Left renal cortex interstitium (tissue), 4 donors: Measurements from ENCODE around the gene PLP2. TPM values are rescaled to one million over a fixed set of nuclear protein-coding genes. Genes with fewer than 3 reads are reported as not detected.

ENCODE experiments used
- DNase-seq, 4 donors: peaks; one replicate each; pipeline ENCODE4 v3.0.0-alpha.2; 2013; ENCODE audit warnings: low read depth in 4 of 4, low spot score in 2 of 4, missing footprints in 1 of 4
- polyA plus RNA-seq, 4 donors: library from polyadenylated mRNA; unstranded; fragments of 120-200 nt; gene quantifications; one replicate each; pipeline ENCODE4 v1.2.1, GENCODE V29; 2013; ENCODE audit not compliant: insufficient read length in 4 of 4

The PLP2 gene
- polyA plus RNA-seq, 4 donors: 29.7 to 40.9 (median 32.6) TPM

- DNase-seq: peak in 1 of 4 donors; percentile 83
Observed at GRCh38 chrX:49184294-49185281, 12.9 kb downstream of the PLP2 start.

- DNase-seq: no peak
Observed at GRCh38 chrX:49186125-49187027, 14.7 kb downstream of the PLP2 start, which contains the start of gene PRICKLE3. Gene PRICKLE3, minus strand, starts transcription at chrX:49186373. Its CDS starts 76 bp downstream, at chrX:49186297.

- DNase-seq: no peak
Observed at GRCh38 chrX:49187028-49187394, 15.3 kb downstream of the PLP2 start.

GRCh38 chrX:49187526-49187925 is 15.8 kb downstream of the PLP2 start:
- no peak for DNase-seq

GRCh38 chrX:49188468-49189076 is 16.9 kb downstream of the PLP2 start:
- no peak for DNase-seq

- no peak for DNase-seq
Observed at GRCh38 chrX:49189606-49190005, 17.9 kb downstream of the PLP2 start.

- peak; percentile 80 to 92 (median 90) for DNase-seq
Observed at GRCh38 chrX:49190821-49191573, 19.3 kb downstream of the PLP2 start.

GRCh38 chrX:49191574-49192011 is 19.9 kb downstream of the PLP2 start:
- DNase-seq: no peak

- no peak for DNase-seq
Observed at GRCh38 chrX:49192722-49193328, 21.1 kb downstream of the PLP2 start.

- no peak for DNase-seq
Observed at GRCh38 chrX:49193542-49193964, 21.9 kb downstream of the PLP2 start.

- DNase-seq: no peak
Observed at GRCh38 chrX:49197543-49198087, 25.9 kb downstream of the PLP2 start.

GRCh38 chrX:49198540-49199314 is 27.0 kb downstream of the PLP2 start:
- DNase-seq: no peak

GRCh38 chrX:49199315-49199595 is 27.6 kb downstream of the PLP2 start:
- no peak for DNase-seq

GRCh38 chrX:49199906-49200771 is 28.4 kb downstream of the PLP2 start, which contains the start of gene SYP:
Gene SYP, minus strand, starts transcription at chrX:49200193. Its CDS starts 7 bp downstream, at chrX:49200186.
- DNase-seq: peak in 1 of 4 donors; percentile 59

GRCh38 chrX:49202022-49202421 is 30.3 kb downstream of the PLP2 start:
- DNase-seq: no peak

GRCh38 chrX:49203536-49203935 is 31.8 kb downstream of the PLP2 start:
- no peak for DNase-seq

GRCh38 chrX:49204017-49204416 is 32.3 kb downstream of the PLP2 start:
- DNase-seq: no peak

GRCh38 chrX:49204709-49205108 is 33.0 kb downstream of the PLP2 start:
- DNase-seq: no peak
